Activated naive CD8-positive, alpha-beta T cell treated with anti-CD3 and anti-CD28 coated beads, Interleukin-2, amount 50 U/mL, for 16 hours (primary cell): Measurements from ENCODE around the gene CEACAM1.
"Not testable (repeated sequence)": the region's sequence is repeated elsewhere in the genome, so short reads cannot be mapped to it uniquely, and the experiment has no call there.

ENCODE experiments used
- DNase-seq: peaks from one replicate; pipeline ENCODE4 v3.0.0-alpha.2; 2020; ENCODE audit warnings: low read depth, low spot score

Gene CEACAM1

DNA sequence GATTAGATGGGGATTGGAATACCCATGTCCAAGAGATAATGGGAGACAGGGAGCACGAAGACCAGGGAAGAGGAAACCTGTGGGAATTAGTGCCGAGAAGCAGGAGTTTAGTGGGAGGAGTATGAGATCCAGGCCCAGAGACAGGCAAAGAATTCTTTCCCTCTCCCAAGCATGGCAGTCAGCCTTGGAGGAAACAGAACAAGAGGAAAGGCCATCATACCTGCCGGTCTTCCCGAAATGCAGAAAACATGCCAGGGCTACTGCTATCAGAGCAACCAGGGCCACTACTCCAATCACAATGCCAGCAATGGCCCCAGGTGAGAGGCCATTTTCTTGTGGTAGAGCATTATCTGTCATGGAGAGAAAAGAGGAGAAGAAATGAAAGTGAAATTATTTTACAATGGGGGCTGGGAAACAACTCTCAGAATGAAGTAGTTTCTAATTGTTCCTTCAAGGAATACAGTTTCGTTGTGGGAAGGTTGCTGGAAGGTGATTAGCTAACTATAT lies 16.1 kb downstream of the CEACAM1 start:
- DNase-seq: no peak

DNA sequence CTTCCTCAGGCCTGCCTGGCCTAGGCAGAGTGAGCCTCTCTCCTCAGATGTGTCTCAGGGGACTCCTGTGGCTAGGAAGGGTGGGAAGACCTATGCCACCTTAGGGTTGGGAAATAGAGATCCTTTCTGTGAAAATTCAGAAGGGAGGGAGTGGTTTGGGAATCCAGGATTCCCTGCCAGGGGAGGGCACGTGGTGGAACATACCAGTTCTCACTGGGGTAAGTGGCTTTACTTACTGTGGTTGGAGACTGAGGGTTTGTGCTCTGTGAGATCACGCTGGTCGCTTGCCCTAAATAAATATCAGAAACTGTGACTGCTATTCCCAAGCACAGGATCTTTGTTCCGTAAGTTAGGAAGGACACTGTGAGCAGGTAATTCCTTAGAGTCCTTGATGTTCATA lies 16.9 kb downstream of the CEACAM1 start:
- DNase-seq: no peak

DNA sequence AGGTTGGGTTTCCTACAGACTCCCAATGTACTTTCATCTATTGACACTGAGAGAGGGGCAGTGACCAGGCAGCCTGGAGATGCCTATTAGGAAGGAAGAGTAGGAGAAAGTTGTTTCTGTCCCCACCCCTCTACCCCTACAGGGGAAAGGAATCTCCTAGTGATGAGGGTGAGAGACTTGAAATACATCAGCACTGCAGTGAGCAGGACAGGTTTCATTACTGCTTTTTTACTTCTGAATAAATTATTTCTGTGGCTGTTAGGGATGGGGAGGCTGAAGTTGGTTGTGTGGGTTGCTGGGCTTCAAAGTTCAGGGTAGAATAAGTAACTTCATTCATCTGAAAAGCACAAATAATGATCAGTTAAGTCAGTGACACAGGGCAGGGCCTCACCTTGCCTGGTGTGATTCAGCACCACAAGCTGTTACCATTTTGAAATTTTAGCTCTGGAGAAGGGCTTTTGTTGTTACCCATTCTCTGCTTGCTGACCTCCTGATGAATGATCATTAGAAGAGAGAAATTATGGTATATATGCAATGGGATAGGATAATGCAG lies 19.3 kb downstream of the CEACAM1 start:
- DNase-seq: no peak

DNA sequence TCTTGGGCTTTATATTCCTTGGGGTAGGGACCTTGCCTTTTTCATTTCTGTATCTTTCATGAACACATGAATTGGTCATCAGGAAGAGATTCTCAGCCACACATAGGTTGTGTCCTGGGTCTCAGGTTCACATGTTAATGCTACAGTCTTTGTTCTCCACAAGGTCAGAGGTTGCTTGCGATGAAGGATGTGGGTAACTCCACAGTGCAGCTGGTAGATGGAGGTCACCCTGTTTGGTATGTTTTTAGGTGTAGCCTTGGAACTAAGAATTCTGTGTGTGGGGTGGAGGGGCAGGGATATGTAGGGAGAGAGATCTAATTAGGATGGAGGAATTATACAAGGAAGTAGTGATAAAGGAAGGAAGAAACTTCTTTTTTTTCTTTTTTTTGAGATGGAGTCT lies 23.2 kb downstream of the CEACAM1 start:
- no peak for DNase-seq

DNA sequence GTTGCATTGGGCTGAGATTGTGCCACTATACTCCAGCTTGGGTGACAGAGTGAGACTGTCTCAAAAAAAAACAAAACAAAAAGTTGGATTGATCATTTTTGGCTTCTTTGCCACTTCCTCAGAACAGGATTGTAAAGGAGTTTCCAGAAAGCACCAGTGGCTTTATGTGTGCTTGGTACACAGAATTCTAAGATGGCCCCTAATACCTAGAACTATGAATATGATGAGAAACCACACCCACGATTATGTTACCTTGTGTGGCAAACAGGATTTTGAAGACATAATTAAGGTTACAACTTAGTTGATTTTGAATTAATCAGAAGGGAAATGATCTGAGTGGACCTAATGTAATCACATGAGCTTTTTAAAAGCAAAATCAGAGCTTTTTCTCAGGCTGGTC lies 26.5 kb downstream of the CEACAM1 start:
- no peak for DNase-seq

DNA sequence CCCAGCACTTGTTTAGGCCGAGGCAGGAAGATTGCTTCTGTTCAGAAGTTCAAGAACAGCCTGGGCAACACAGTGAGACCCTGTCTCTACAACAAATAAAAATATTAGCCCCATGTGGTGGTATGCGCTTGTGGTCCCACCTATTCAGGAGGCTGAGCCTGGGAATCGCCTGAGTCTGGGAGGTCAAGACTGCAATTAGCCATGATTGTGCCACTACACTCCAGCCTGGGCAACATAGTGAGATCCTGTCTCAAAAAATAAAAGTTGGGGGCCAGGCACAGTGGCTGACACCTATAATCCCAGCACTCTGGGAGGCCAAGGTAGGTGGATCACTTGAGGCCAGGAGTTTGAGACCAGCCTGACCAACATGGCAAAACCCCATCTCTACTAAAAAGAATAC lies 27.0 kb downstream of the CEACAM1 start:
- DNase-seq: not testable (repeated sequence)

DNA sequence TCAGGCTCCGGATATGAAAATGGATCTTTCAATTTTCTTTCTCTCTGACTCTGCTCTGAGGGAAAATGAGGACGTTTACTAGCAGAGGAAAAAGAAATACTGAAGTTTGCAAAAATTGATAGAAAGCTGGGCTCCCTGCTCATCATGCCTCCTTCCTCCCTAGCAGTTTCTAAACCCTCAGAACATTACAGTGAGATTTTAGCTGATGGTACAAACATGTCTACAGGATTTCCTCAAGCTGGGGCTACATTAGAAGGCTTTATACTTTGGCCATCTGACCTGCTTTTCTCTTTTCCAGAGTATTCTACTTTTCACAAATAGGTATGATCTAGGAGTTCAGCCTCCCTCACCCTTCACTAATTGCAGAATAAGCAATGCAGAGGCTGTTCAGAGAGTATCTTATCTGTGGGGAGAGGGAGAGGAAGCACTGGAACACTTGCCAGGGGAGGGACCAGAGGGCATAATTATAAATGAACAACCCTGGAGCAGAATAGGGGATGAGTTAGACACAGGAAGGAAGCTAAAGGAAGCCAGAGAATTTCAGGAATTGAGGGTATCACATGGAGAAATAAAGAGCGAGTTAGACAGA lies 30.0 kb downstream of the CEACAM1 start:
- no peak for DNase-seq

DNA sequence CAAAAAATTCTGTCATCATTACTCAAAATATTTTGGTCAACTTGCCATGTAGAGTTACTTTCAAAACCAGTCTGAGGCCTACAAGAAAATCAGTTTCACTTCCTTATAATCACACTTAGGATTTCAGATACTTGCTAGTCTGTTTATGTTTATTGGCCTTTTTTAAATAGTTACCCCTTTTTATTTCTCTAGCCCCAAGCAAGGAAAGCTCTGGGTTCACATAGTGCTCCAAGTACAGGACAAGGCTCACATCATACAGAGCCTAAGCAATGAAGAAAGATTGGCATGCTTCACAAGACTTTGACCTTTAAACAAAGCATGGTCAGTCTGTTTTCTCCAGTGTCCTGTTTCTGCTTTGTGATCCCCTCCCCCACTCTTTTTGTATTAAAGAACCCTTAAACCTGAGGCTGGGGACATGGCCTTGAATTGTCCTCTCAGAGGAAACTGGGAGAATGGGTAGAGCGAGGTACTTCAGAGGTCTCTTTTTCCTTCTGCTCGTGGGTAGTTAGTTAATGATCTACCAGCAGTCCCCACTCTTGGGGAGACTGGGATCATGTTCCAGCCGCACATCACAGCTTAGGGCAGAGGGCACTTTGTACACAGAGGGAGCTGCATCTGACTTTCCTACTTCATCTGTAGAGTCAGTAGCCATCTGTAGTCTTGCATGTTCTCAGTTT lies 30.7 kb downstream of the CEACAM1 start:
- DNase-seq: no peak

DNA sequence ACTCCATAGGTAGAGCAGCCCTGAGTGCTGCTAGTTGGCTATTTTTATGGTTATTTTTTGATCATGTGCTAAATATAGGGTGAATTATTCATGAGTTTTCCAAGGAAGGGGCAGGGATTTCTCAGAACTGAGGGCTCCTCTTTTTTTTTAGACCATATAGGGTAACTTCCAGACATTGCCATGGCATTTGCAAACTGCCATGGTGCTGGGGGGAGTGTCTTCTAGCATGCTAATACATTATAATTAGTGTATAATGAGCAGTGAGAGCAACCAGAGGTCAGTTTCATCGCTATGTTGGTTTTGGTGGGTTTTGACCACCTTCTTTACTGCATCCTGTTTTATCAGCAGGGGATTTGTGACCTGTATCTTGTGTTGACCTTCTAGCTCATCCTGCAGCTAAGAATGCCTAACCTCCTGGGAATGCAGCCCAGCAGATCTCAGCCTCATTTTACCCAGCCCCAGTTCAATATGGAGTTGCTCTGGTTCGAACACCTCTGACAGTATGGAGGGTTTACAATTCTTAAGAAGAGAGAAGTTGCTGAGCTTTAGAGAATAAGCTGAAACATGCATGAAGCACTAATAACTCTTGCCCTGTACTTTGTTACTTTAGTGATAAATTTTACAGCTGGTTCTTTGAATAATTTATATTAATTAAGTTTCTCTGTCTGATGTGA lies 31.7 kb downstream of the CEACAM1 start:
- no peak for DNase-seq

DNA sequence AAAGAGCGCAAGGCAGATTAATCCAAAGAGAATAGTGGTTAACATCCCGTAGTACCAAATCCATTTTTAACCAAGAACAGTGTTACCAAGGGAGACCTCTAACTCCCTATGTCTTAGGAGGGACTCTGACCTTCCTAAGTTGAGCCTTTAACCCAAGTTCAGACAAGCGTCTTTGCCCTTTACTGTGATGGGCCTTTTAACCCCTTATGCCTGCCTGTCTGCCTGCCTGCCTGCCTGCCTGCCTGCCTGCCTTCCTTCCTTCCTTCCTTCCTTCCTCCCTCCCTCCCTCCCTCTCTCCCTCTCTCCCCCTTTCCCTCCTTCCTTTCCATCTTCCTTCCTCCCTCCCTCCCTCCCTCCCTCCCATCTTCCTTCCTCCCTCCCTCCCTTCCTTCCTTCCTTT lies 32.6 kb downstream of the CEACAM1 start:
- no peak for DNase-seq

DNA sequence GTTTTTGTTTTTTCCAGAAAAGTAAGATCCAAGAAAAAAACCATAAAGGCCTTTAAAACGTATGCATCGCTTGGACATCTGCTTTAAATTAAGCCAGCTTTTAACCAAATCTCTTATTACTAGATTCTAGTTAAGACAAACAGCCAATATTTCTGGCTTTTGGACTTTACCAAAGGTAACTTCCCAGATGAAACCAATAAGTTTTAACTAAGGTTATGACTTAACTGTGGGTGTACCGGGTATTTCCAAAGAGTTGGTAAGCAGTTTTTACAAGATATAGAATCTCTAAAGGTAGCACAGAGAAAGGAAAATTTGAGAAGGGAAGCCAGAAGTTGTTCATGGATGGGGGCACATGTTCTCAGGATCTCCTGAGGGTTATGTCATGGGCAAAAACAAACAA lies 34.0 kb downstream of the CEACAM1 start:
- DNase-seq: no peak

DNA sequence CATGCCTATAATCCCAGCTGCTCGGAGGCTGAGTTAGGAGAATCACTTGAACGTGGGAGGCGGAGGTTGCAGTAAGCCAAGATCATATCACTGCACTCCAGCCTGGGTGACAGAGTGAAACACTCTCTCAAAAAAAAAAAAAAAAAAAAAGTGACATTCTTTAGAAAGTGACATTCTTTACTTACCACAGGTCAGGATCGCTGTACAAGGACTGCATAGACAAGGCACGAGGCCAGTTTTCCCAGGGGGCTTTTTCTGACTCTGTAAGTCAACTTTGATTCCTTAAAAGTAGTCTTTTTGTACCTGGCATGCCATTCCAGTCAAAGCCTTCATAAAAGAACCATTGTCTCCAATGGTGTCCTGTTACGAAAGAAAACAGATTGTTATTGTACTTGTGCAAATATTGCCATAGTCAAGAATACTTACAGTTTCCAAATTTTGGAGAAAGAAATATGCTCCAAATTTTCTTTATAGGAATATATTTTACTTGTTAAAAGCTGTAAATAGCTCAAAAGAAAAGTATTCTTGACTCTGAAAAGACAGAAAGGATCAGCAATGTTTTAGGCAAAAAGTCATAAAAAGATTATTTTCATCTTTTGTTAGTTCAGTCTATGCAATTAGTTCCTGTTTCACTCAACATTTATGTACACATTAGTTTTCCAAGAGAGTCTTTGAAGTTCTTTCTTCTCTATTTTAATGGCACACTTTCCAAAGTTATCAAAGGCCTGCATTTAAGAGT lies 39.3 kb downstream of the CEACAM1 start:
- DNase-seq: no peak

DNA sequence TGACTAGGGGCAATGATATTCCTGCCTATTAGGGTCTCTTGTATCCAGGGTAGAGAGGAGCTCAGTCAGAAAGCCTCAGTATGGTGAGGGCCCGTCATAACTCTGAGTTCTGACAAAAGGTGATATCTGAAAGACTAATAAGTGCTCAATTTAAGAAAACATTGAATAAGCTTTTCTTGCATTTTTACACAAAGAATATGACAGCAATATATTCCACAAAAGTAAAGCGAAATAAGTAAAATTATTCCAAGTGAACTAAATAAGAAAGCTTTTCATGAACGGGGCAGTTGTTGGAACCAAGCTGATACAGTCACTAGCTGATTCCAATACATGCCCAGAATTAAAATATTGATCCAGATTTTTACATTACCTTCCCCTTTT lies 40.5 kb downstream of the CEACAM1 start:
- no peak for DNase-seq

DNA sequence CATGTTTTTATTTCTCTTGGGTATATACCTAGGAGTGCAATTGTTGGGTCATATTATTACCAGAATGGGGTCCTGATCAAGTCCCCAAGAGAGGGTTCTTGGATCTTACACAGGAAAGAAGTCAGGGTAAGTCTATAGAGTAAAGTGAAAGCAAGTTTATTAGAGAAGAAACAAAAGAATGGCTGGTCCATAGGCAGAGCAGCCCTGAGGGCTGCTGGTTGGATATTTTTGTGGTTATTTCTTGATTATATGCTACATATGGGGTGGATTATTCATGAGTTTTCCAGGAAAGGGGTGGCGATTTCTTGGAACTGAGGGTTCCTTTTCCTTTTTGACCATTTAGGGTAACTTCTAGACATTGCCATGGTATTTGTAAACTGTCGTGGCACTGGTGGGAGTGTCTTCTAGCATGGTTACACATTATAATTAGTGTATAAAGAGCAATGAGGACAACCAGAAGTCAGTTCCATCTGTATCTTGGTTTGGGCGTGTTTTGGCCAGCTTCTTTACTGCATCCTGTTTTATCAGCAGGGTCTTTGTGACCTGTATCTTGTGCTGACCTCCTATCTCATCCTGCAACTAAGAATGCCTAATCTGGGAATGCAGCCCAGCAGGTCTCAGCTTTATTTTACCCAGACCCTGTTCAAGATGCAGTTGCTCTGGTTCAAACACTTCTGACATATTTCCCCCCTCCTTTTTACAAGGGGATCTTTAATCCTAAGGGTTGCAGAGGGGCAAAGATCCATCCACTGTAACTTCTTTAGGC lies 41.1 kb downstream of the CEACAM1 start:
- DNase-seq: no peak

DNA sequence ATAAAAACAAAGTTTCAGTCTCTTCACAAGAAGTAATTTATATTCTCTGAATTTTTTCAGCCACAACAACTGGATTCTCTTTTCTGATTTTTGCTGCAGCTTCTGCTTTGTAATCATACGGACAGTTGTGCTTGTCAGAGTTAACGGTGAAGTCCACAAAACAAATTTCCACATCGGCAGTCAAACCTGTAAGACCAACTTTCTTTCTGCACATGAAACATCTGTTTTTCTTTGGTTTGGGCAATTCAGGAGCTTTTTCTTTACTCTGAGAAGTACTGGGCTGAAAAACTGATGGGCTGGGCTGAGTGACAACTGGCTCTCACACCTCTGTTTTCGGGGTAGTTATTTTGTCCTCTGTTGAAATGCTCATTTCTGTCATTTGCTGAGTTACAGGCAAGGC lies 43.2 kb downstream of the CEACAM1 start:
- DNase-seq: not testable (repeated sequence)

DNA sequence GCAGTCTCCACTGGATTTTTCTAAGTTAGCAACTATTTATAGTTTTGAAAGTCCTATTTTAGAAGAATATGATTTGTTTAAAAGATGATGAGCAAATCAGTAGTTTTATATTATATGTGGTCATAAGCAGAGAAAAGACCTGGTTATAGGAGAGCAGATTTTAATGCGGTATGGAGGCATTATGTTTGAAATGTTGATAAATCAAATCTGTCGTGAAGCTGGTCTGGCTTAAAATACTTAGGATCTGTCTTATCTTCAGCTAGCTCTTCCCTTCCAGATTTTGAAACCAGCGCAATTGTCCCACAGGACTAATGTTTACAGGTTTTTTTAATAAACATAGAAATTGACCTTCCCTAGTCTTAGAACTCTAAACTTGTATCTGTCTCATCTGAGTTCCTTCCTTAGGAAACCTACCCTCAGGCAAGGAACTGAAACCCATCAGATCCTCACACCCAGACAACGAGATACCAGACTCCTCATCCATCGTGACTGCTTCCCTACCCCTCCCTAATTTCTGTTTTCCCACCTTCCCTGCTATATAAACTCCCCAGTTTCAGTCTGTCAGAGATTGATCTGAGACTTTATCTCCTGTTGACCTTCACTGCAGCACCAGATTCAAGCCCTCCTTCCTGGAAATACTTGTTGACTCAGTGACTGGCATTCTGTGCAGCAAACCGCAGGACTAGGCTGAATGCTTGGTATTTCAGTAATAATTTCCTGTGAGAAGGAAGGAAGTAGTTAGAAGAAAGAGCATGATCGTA lies 47.8 kb downstream of the CEACAM1 start:
- no peak for DNase-seq

DNA sequence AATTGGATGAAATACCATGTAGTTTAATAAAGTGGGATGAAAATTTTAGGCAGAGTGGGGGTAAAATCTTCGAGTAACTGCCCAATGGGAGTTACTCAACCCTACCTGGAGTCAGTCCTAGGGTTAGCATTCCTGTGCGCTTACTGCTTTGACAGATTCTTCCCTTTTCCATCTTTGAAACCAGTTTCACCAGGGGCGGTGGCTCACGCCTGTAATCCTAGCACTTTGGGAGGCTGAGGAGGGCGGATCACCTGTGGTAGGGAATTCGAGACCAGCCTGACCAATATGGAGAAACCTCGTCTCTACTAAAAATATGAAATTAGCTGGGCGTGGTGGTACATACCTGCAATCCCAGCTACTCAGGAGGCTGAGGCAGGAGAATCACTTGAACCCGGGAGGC lies 48.5 kb downstream of the CEACAM1 start:
- DNase-seq: no peak

DNA sequence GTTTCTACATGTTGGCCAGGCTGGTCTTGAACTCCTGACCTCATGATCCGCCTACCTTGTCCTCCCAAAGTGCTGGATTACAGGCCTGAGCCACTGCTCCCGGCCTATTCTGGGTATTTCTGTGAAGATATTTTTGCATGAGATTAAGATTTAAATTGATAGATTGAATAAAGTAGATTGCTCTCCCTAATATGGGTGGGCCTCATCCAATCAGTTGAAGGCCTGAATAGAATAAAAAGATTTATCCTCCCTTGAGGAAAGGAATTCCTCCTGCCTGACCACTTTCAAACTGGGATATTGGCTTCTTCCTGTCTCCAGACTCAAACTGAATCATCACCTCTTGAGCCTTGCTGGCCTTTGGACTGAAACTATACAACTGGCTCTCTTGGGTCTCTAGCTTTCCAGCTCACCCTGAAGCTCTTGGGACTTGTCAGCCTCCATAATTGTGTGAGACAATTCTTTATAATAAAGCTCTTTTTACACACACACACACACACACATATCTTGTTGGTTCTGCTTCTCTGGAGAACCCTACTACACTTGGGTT lies 49.4 kb downstream of the CEACAM1 start:
- no peak for DNase-seq

DNA sequence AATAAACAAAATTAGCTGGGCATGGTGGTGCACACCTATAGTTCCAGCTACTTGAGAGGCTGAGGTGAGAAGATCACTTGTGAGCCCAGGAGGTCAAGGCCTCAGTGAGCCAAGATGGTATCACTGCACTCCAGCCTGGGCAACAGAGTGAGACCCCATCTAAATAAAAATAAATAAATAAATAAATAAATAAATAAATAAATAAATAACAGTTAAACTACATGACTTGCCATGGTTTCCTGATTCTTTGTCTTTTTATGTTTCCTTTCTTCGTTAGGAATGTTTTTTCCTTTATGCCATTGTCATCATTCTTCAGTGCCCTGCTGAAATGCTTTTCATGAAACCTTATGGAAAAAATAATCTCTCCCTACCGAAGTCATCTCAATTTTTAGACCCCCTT lies 50.3 kb downstream of the CEACAM1 start:
- no peak for DNase-seq

DNA sequence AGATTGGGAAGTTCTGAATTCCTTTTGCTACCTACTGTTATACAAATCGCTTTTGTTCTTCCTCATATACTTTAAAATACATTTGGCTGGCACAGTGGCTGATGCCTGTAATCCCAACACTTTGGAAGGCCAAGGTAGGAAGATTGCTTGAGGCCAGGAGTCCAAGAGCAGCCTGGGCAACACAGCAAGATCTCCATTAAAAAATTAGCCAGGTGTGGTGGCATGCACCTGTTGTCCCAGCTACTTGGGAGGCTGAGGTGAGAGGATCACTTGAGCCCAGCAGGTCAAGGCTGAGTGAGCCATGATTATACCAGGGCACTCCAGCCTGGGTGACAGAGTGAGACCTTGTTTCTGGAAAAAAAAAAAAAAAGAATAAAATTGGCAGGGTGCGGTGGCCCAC lies 51.2 kb downstream of the CEACAM1 start:
- DNase-seq: no peak
